HG03196 (cell line): Measurements from ENCODE around the gene DYNC2LI1.

ENCODE experiments used
- ATAC-seq: cut with Tn5 transposase; IDR thresholded peaks from one replicate; pipeline ENCODE4 v1.9.1; 2021; ENCODE audit not compliant: unreplicated experiment

Gene DYNC2LI1

GRCh38 chr2:43762286-43762685 lies 11.6 kb upstream of the DYNC2LI1 start:
- ATAC-seq, result no peak

- no peak for ATAC-seq
Observed at GRCh38 chr2:43763091-43763490, 10.7 kb upstream of the DYNC2LI1 start.

- no peak for ATAC-seq
Observed at GRCh38 chr2:43764086-43764705, 9.6 kb upstream of the DYNC2LI1 start.

GRCh38 chr2:43766006-43766405 lies 7.8 kb upstream of the DYNC2LI1 start:
- ATAC-seq, result no peak

GRCh38 chr2:43774617-43775016 lies 778 bp downstream of the DYNC2LI1 start:
- no peak for ATAC-seq

GRCh38 chr2:43776324-43776723 lies 2.5 kb downstream of the DYNC2LI1 start:
- no peak for ATAC-seq

- no peak for ATAC-seq
Observed at GRCh38 chr2:43777306-43777926, 3.6 kb downstream of the DYNC2LI1 start.

- ATAC-seq, result no peak
Observed at GRCh38 chr2:43778233-43778632, 4.4 kb downstream of the DYNC2LI1 start.

GRCh38 chr2:43787895-43788294 lies 14.1 kb downstream of the DYNC2LI1 start:
- no peak for ATAC-seq

- no peak for ATAC-seq
Observed at GRCh38 chr2:43788646-43789045, 14.8 kb downstream of the DYNC2LI1 start.

- ATAC-seq, result no peak
Observed at GRCh38 chr2:43790147-43790546, 16.3 kb downstream of the DYNC2LI1 start.

GRCh38 chr2:43791035-43791765 lies 17.4 kb downstream of the DYNC2LI1 start:
- no peak for ATAC-seq

GRCh38 chr2:43792653-43793052 lies 18.8 kb downstream of the DYNC2LI1 start:
- ATAC-seq, result peak; percentile 52

- no peak for ATAC-seq
Observed at GRCh38 chr2:43794956-43795355, 21.1 kb downstream of the DYNC2LI1 start.

GRCh38 chr2:43796206-43796605 lies 22.4 kb downstream of the DYNC2LI1 start:
- ATAC-seq, result no peak

GRCh38 chr2:43798300-43798699 lies 24.5 kb downstream of the DYNC2LI1 start:
- ATAC-seq, result no peak

- ATAC-seq, result no peak
Observed at GRCh38 chr2:43800894-43801293, 27.1 kb downstream of the DYNC2LI1 start.

- no peak for ATAC-seq
Observed at GRCh38 chr2:43802135-43802534, 28.3 kb downstream of the DYNC2LI1 start.

GRCh38 chr2:43803113-43803512 lies 29.3 kb downstream of the DYNC2LI1 start:
- no peak for ATAC-seq

- ATAC-seq, result no peak
Observed at GRCh38 chr2:43806719-43807031, 32.8 kb downstream of the DYNC2LI1 start.

GRCh38 chr2:43810452-43810851 lies 36.6 kb downstream of the DYNC2LI1 start:
- no peak for ATAC-seq

GRCh38 chr2:43810888-43811287 lies 37.0 kb downstream of the DYNC2LI1 start:
- no peak for ATAC-seq
